A673 (cell line): ENCODE results near the gene TMPRSS11E. TPM values are rescaled to one million over a fixed set of nuclear protein-coding genes. Genes with fewer than 3 reads are reported as not detected.

Source experiments
- BruUV-seq: library from RNA; stranded (reverse); fragments of 400-500 nt; replicated peaks from 2 replicates; lab custom pipeline; 2021; lab: Mats Ljungman, UMichigan
- CTCF ChIA-PET: fragments of 300-600 bp; sonication (Branson Sonifier 250); formaldehyde crosslinking; loops from one replicate; lab custom pipeline; 2022; ENCODE audit warnings: antibody characterized with exemption; lab: Charles Lee
- POLR2A ChIA-PET: fragments of 300-600 bp; sonication (Branson Sonifier 250); formaldehyde crosslinking; loops from one replicate; lab custom pipeline; 2022; ENCODE audit warnings: antibody characterized with exemption; ENCODE audit not compliant: low non-redundant PET; lab: Charles Lee
- DNase-seq: peaks from one replicate; pipeline ENCODE4 v3.0.0-alpha.2; 2015; ENCODE audit warnings: low spot score
- H3K27ac ChIP-seq: fragments of 200-600 bp; sonication (generic); 2 replicates; pipeline ENCODE4 v1.5.1; 2016; ENCODE audit warnings: mixed run types, low read depth, mild to moderate bottlenecking, mixed read lengths, antibody characterized with exemption, low read length; ENCODE audit not compliant: poor library complexity, severe bottlenecking
- H3K27me3 ChIP-seq: fragments of 200-600 bp; sonication (generic); replicated peaks from 2 replicates; pipeline ENCODE4 v1.6.1; 2017; ENCODE audit warnings: mixed run types, low read depth, mild to moderate bottlenecking, mixed read lengths, antibody characterized with exemption, low read length; ENCODE audit not compliant: insufficient read depth, poor library complexity
- H3K36me3 ChIP-seq: fragments of 200-600 bp; sonication (generic); 2 replicates; pipeline ENCODE4 v1.6.1; 2016; ENCODE audit warnings: mixed run types, mild to moderate bottlenecking, mixed read lengths, antibody characterized with exemption, low read length; ENCODE audit not compliant: insufficient read depth, poor library complexity, severe bottlenecking
- H3K4me1 ChIP-seq: fragments of 200-600 bp; sonication (generic); 2 replicates; pipeline ENCODE4 v1.6.1; 2017; ENCODE audit warnings: mixed run types, mild to moderate bottlenecking, mixed read lengths, antibody characterized with exemption, low read length; ENCODE audit not compliant: insufficient read depth, poor library complexity, severe bottlenecking
- H3K4me3 ChIP-seq: fragments of 200-600 bp; sonication (generic); 2 replicates; pipeline ENCODE4 v1.5.1; 2016; ENCODE audit warnings: low read depth, mixed run types, mild to moderate bottlenecking, mixed read lengths, low read length; ENCODE audit not compliant: poor library complexity, severe bottlenecking
- H3K9me3 ChIP-seq: fragments of 200-600 bp; sonication (generic); 2 replicates; pipeline ENCODE4 v1.6.1; 2016; ENCODE audit warnings: mixed run types, low read depth, mild to moderate bottlenecking, mixed read lengths, antibody characterized with exemption, low read length; ENCODE audit not compliant: poor library complexity, severe bottlenecking
- CTCF ChIP-seq: fragments of 300-800, 200-600 bp; sonication (generic); conservative IDR thresholded peaks from 2 replicates; pipeline ENCODE4 v1.5.1; 2017; ENCODE audit warnings: low read depth, mild to moderate bottlenecking, antibody characterized with exemption, low read length, moderate library complexity, mixed read lengths
- EZH2 ChIP-seq: fragments of 200-600 bp; sonication (generic); IDR thresholded peaks from 2 replicates; pipeline ENCODE4 v1.6.1; 2017; ENCODE audit warnings: borderline replicate concordance, low read depth, mild to moderate bottlenecking, mixed read lengths, antibody characterized with exemption, low read length; ENCODE audit not compliant: poor library complexity, severe bottlenecking
- intact Hi-C: fragments of 100-400 bp; cut with micrococcal nuclease; formaldehyde crosslinking; loops from one replicate; pipeline ENCODE4 v1.10.0; 2022; ENCODE audit not compliant: unreplicated experiment
- total RNA-seq: library from RNA; stranded (reverse); gene quantifications from 2 replicates; pipeline ENCODE4 v1.2.3, GENCODE V29; 2021

Gene TMPRSS11E
- total RNA-seq, 1 experiment from 2014 or later: not detected

GRCh38 chr4:68463796-68464195, 16.5 kb downstream of the TMPRSS11E start:
- intact Hi-C loops: no loop called here
- DNase-seq: no peak
- POLR2A ChIA-PET: no interaction called here

GRCh38 chr4:68465058-68465457, 17.8 kb downstream of the TMPRSS11E start:
- intact Hi-C loops: no loop called here
- POLR2A ChIA-PET: no interaction called here
- H3K27me3 ChIP-seq: no peaks in the 10 kb centered on the region
- H3K36me3 ChIP-seq: no peaks in the 10 kb centered on the region
- no peaks in the 10 kb centered on the region for H3K4me1 ChIP-seq
- no peak for DNase-seq
- CTCF ChIA-PET: no interaction called here
- no peak overlapping the region for H3K27ac ChIP-seq
- H3K4me3 ChIP-seq: no peak overlapping the region
- no peaks in the 10 kb centered on the region for H3K9me3 ChIP-seq
- no TSS peak for BruUV-seq
- TF ChIP-seq EZH2: no peak
- TF ChIP-seq CTCF: no peak

More at GRCh38 chr4:68463796-68464195, 16.5 kb downstream of the TMPRSS11E start:
- no peaks in the 10 kb centered on the region for H3K27me3 ChIP-seq
- CTCF ChIA-PET: no interaction called here
- no peaks in the 10 kb centered on the region for H3K4me1 ChIP-seq
- no TSS peak for BruUV-seq
- H3K9me3 ChIP-seq: no peaks in the 10 kb centered on the region
- TF ChIP-seq CTCF (no peak), EZH2 (no peak)
- no peaks in the 10 kb centered on the region for H3K36me3 ChIP-seq
- no peak overlapping the region for H3K4me3 ChIP-seq
- no peak overlapping the region for H3K27ac ChIP-seq

- Histone ChIP-seq H3K4me1 (no peaks in the 10 kb centered on the region), H3K9me3 (no peaks in the 10 kb centered on the region), H3K36me3 (no peaks in the 10 kb centered on the region), H3K27me3 (no peaks in the 10 kb centered on the region), H3K27ac (no peak overlapping the region), H3K4me3 (no peak overlapping the region)
- CTCF ChIA-PET: no interaction called here
- no TSS peak for BruUV-seq
- POLR2A ChIA-PET: no interaction called here
- DNase-seq: no peak
- TF ChIP-seq EZH2: no peak
- TF ChIP-seq CTCF: no peak
- intact Hi-C loops: no loop called here
Measured at GRCh38 chr4:68466185-68466584, 18.9 kb downstream of the TMPRSS11E start.
